ENCODE results near the gene TPSAB1. TPM values are rescaled to one million over a fixed set of nuclear protein-coding genes. Genes with fewer than 3 reads are reported as not detected.

The TPSAB1 gene
- total and polyA plus RNA-seq, 10 of the 15 experiments (the other 5 are each of a cell fraction or from before 2014, with no cell fraction given): 0.06 TPM; not detected in 9

GRCh38 chr16:1194665-1195392 is 45.7 kb upstream of the TPSAB1 start (continued):
- TF ChIP-seq REST (IDR thresholded peaks at IDR 0.05; ENCODE audit: low read depth, low read length): no peak
- no peak for TF ChIP-seq MEF2B (IDR thresholded peaks at IDR 0.05; ENCODE audit: partially characterized antibody, poor library complexity, severe bottlenecking)
- peak in 1 of 2 experiments; percentile 7; a peak in 1 of 4 replicates for TF ChIP-seq BHLHE40 (IDR thresholded peaks at IDR 0.05; ENCODE audit: borderline replicate concordance in 1 of 2, low read depth in 2 of 2, low read length in 1 of 2)
- TF ChIP-seq ZBED1 (IDR thresholded peaks at IDR 0.05; ENCODE audit: borderline replicate concordance): no peak
- TF ChIP-seq JUND (IDR thresholded peaks at IDR 0.05; ENCODE audit: low read depth, low read length): no peak
- TF ChIP-seq SIN3A (IDR thresholded peaks at IDR 0.05; ENCODE audit: low read depth, low read length): no peak
- TF ChIP-seq STAT1 (conservative IDR thresholded peaks at IDR 0.05): no peak
- TF ChIP-seq ATF3 (IDR thresholded peaks at IDR 0.05; ENCODE audit: borderline replicate concordance, extremely low read depth, low read depth, low read length): no peak
- TF ChIP-seq RAD21 (IDR thresholded peaks at IDR 0.05; ENCODE audit: insufficient read depth, low read depth, low read length): 0 out of 2 replicates have a peak, but pooled peaks have one; percentile 13
- no peak for TF ChIP-seq IKZF1 (conservative IDR thresholded peaks at IDR 0.05)
- TF ChIP-seq SUPT20H (IDR thresholded peaks at IDR 0.05; ENCODE audit: borderline replicate concordance, control insufficient read depth, low read depth, low read length): no peak
- no peak for TF ChIP-seq RFX5 (IDR thresholded peaks at IDR 0.05; ENCODE audit: low read depth, low read length)
- no peak for TF ChIP-seq CBX5 (IDR thresholded peaks at IDR 0.05; ENCODE audit: low read depth)
- TF ChIP-seq E4F1 (IDR thresholded peaks at IDR 0.05; ENCODE audit: borderline replicate concordance, partially characterized antibody): no peak
- no peak for TF ChIP-seq SMAD5 (IDR thresholded peaks at IDR 0.05; ENCODE audit: low read depth)
- TF ChIP-seq, protein P1, sequence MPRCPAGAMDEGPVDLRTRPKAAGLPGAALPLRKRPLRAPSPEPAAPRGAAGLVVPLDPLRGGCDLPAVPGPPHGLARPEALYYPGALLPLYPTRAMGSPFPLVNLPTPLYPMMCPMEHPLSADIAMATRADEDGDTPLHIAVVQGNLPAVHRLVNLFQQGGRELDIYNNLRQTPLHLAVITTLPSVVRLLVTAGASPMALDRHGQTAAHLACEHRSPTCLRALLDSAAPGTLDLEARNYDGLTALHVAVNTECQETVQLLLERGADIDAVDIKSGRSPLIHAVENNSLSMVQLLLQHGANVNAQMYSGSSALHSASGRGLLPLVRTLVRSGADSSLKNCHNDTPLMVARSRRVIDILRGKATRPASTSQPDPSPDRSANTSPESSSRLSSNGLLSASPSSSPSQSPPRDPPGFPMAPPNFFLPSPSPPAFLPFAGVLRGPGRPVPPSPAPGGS (IDR thresholded peaks at IDR 0.05; ENCODE audit: borderline replicate concordance, insufficient read depth, low read depth, low read length, poor library complexity, severe bottlenecking): no peak
- TF ChIP-seq NFIC (IDR thresholded peaks at IDR 0.05; ENCODE audit: low read depth, low read length): no peak

Measured in GM12878 (cell line).